GM12878 (cell line): ENCODE measurements around the gene SLC2A5. TPM values are rescaled to one million over a fixed set of nuclear protein-coding genes. Genes with fewer than 3 reads are reported as not detected.

Experiments
- ATAC-seq: fragments of 200-7000 bp; cut with Tn5 transposase; 3 replicates; pipeline ENCODE4 v1.9.1; 2020; ENCODE audit warnings: mild to moderate bottlenecking, moderate library complexity
- BruUV-seq: library from RNA; stranded (reverse); fragments of 400-500 nt; replicated peaks from 2 replicates; lab custom pipeline; 2021; lab: Mats Ljungman, UMichigan
- CTCF ChIA-PET: fragments of 300-600 bp; sonication (Branson Sonifier 250); formaldehyde crosslinking; extraction: SDS; loops from one replicate; lab custom pipeline; 2021; ENCODE audit warnings: inconsistent platforms; lab: Yijun Ruan, JAX
- POLR2A ChIA-PET: fragments of 350-600 bp; formaldehyde crosslinking; extraction: SDS; loops from one replicate; lab custom pipeline; 2021; ENCODE audit warnings: inconsistent platforms; lab: Charles Lee
- RAD21 ChIA-PET: fragments of 300-600 bp; sonication (Branson Sonifier 250); formaldehyde crosslinking; loops from one replicate; lab custom pipeline; 2023; ENCODE audit warnings: antibody characterized with exemption; ENCODE audit not compliant: unreplicated experiment; lab: Charles Lee
- SMC1A ChIA-PET: fragments of 300-600 bp; sonication (Branson Sonifier 250); formaldehyde crosslinking; loops from one replicate; lab custom pipeline; 2023; ENCODE audit not compliant: unreplicated experiment, uncharacterized antibody; lab: Charles Lee
- DNase-seq: peaks from one replicate; pipeline ENCODE4 v3.0.0-alpha.2; 2011; ENCODE audit warnings: low read depth, low spot score
- FAIRE-seq: peaks from 3 replicates; lab custom pipeline; 2011; peaks lifted over from hg19 to GRCh38; lab: Jason Lieb, UNC
- H2AFZ ChIP-seq: 2 replicates; pipeline ENCODE4 v1.6.0; 2011; ENCODE audit warnings: low read depth, low read length, control low read depth; ENCODE audit not compliant: control insufficient read depth
- H3K27ac ChIP-seq: 2 replicates; pipeline ENCODE4 v1.5.1; 2011; ENCODE audit warnings: control low read depth; ENCODE audit not compliant: control insufficient read depth, insufficient read depth
- H3K27me3 ChIP-seq, 2 experiments: replicated peaks in 1 of 2; 2 replicates each; pipeline versions ENCODE4 v1.6.0 to v1.6.1; 2011; ENCODE audit warnings: low read length in 1 of 2; ENCODE audit not compliant: control insufficient read depth in 2 of 2, insufficient read depth in 2 of 2
- H3K36me3 ChIP-seq, 2 experiments: 2 replicates each; pipeline ENCODE4 v1.5.1; 2011; ENCODE audit warnings: low read length in 1 of 2; ENCODE audit not compliant: control insufficient read depth in 2 of 2, insufficient read depth in 2 of 2
- H3K4me1 ChIP-seq: 2 replicates; pipeline ENCODE4 v1.6.1; 2011; ENCODE audit warnings: mild to moderate bottlenecking, low read length, moderate library complexity, mixed read lengths; ENCODE audit not compliant: control insufficient read depth, insufficient read depth
- H3K4me2 ChIP-seq: 2 replicates; pipeline ENCODE4 v1.6.0; 2011; ENCODE audit warnings: control low read depth; ENCODE audit not compliant: control insufficient read depth, insufficient read depth
- H3K4me3 ChIP-seq: fragments of 200-600 bp; sonication (generic); 2 replicates; pipeline ENCODE4 v1.5.1; 2016
- H3K79me2 ChIP-seq: 2 replicates; pipeline ENCODE4 v1.6.0; 2011; ENCODE audit warnings: low read length; ENCODE audit not compliant: control insufficient read depth, insufficient read depth
- H3K9ac ChIP-seq: 2 replicates; pipeline ENCODE4 v1.8.0; 2011; ENCODE audit warnings: low read length, control low read depth, mixed read lengths; ENCODE audit not compliant: control insufficient read depth, insufficient read depth
- H3K9me3 ChIP-seq: replicated peaks from 3 replicates; pipeline ENCODE4 v1.5.1; 2011; ENCODE audit warnings: mild to moderate bottlenecking, low read length; ENCODE audit not compliant: control insufficient read depth, insufficient read depth
- H4K20me1 ChIP-seq: 2 replicates; pipeline ENCODE4 v1.6.0; 2011; ENCODE audit not compliant: control insufficient read depth, insufficient read depth
- CREM ChIP-seq: IDR thresholded peaks from 2 replicates; pipeline ENCODE4 v1.6.1; 2014; ENCODE audit warnings: antibody characterized with exemption, low read depth
- ETV6 ChIP-seq, 2 experiments: fragments of 450-650 bp in 1 of 2; IDR thresholded peaks in 1 of 2; conservative IDR thresholded peaks in 1 of 2; 2 replicates each; pipeline ENCODE4 v1.6.1; 2014; ENCODE audit warnings: antibody characterized with exemption in 1 of 2, borderline replicate concordance in 1 of 2, low read depth in 1 of 2, mild to moderate bottlenecking in 1 of 2, moderate library complexity in 1 of 2
- RFX5 ChIP-seq: IDR thresholded peaks from 2 replicates; pipeline ENCODE4 v1.6.1; 2011; ENCODE audit warnings: low read depth, low read length, improper control_type of control experiment
- SMAD5 ChIP-seq: IDR thresholded peaks from 2 replicates; pipeline ENCODE4 v1.6.1; 2016; ENCODE audit warnings: antibody characterized with exemption, low read depth
- TARDBP ChIP-seq: IDR thresholded peaks from 2 replicates; pipeline ENCODE4 v1.6.1; 2016; ENCODE audit warnings: borderline replicate concordance
- WGBS: methylation state at CpG from one replicate; pipeline ENCODE4 v1.1.6; 2016; ENCODE audit warnings: low lambda C conversion rate; ENCODE audit not compliant: insufficient replicate concordance, insufficient coverage; ENCODE audit errors: missing lambda C conversion rate; 5-methylcytosine and 5-hydroxymethylcytosine counted together
- in situ Hi-C: fragments of 300-500 bp; cut with MboI; formaldehyde crosslinking; loops from 9 replicates; pipeline ENCODE4 v1.14.3; 2018; ENCODE audit warnings: mixed read lengths
- intact Hi-C: fragments of 100-400 bp; cut with micrococcal nuclease; formaldehyde crosslinking; loops from one replicate; pipeline ENCODE4 v1.14.2; 2022; ENCODE audit not compliant: unreplicated experiment
- polyA plus RNA-seq, 11 experiments: library from polyadenylated mRNA; depleted of rRNA in 4 of 11; unstranded in 6 of 11; stranded (reverse) in 5 of 11; fragments of >200 nt; fragmentation: Nextera tagmentation in 4 of 11; fragmentation: Illumina TruSeq in 1 of 11; extraction: Ambion mirVana in 4 of 11; extraction: Trizol in 1 of 11; gene quantifications; 1 replicate in 1 of 11; 2 replicates in 10 of 11; pipeline versions ENCODE4 v1.2.1 to v1.2.3, GENCODE V29; 2011 to 2016; ENCODE audit warnings: inconsistent platforms in 2 of 11, missing spikeins in 2 of 11, low read depth in 1 of 11
- total RNA-seq, 4 experiments: library from RNA; depleted of rRNA in 3 of 4; stranded (reverse); fragments of >200 nt in 3 of 4; fragmentation: Illumina TruSeq in 1 of 4; extraction: Trizol in 1 of 4; gene quantifications; 2 replicates each; pipeline versions ENCODE4 v1.2.1 to v1.2.3, GENCODE V29; 2013 to 2021
- TF ChIP-seq, protein P1 (sequence below): fragments of 450-650 bp; IDR thresholded peaks from 2 replicates; pipeline ENCODE4 v1.6.1; 2018; ENCODE audit warnings: borderline replicate concordance, mild to moderate bottlenecking; ENCODE audit not compliant: partially characterized antibody
- TF ChIP-seq, protein P2 (sequence below): fragments of 450-650 bp; conservative IDR thresholded peaks from 2 replicates; pipeline ENCODE4 v1.6.1; 2017; ENCODE audit warnings: mild to moderate bottlenecking, moderate library complexity
- TF ChIP-seq, protein P3 (sequence below): fragments of 450-650 bp; IDR thresholded peaks from 2 replicates; pipeline ENCODE4 v1.6.1; 2017; ENCODE audit warnings: low read depth, mild to moderate bottlenecking, moderate library complexity

Gene SLC2A5
- total and polyA plus RNA-seq, 10 of the 15 experiments (the other 5 are each of a cell fraction or from before 2014, with no cell fraction given): 4.5 to 76.6 (median 23.9) TPM

DNA sequence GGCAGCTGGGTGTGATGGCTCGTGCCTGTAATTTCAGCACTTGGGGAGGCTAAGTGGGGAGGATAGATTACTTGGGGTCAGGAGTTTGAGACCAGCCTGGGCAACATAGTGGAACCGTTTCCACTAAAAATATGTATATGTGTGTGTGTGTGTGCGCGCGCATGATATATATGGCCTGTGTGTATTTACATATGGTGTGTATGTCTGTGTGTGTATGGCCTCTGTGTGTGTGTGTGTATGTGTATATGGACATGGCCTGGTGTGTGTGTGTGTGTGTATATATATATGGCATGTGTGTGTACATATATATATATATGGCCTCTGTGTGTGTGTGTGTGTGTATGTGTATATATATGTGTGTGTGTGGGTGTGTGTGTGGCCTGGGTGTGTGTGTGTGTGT is 27.2 kb downstream of the SLC2A5 start:
- no peaks in the 10 kb centered on the region for H3K9me3 ChIP-seq
- TF ChIP-seq, protein P1, sequence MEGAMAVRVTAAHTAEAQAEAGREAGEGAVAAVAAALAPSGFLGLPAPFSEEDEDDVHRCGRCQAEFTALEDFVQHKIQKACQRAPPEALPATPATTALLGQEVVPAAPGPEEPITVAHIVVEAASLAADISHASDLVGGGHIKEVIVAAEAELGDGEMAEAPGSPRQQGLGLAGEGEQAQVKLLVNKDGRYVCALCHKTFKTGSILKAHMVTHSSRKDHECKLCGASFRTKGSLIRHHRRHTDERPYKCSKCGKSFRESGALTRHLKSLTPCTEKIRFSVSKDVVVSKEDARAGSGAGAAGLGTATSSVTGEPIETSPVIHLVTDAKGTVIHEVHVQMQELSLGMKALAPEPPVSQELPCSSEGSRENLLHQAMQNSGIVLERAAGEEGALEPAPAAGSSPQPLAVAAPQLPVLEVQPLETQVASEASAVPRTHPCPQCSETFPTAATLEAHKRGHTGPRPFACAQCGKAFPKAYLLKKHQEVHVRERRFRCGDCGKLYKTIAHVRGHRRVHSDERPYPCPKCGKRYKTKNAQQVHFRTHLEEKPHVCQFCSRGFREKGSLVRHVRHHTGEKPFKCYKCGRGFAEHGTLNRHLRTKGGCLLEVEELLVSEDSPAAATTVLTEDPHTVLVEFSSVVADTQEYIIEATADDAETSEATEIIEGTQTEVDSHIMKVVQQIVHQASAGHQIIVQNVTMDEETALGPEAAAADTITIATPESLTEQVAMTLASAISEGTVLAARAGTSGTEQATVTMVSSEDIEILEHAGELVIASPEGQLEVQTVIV: no peak
- no peak overlapping the region for H3K9ac ChIP-seq
- H2AFZ ChIP-seq: no peak overlapping the region
- intact Hi-C loops: no loop called here
- H3K27ac ChIP-seq: no peak overlapping the region
- H3K4me2 ChIP-seq: no peak overlapping the region
- RAD21 ChIA-PET: no interaction called here
- no peak for ATAC-seq
- H3K4me1 ChIP-seq: peaks cover 11% of the 10 kb centered on the region
- no peak for FAIRE-seq
- no peaks in the 10 kb centered on the region for H4K20me1 ChIP-seq
- no peak for DNase-seq
- SMC1A ChIA-PET: interaction anchor here (0.9 to 1.3 kb wide), 2 partner anchors 20 to 59 kb away, joined by 3 read pairs; no protein-coding TSS in a partner anchor
- H3K27me3 ChIP-seq: no peaks in the 10 kb centered on the region
- POLR2A ChIA-PET: no interaction called here
- H3K4me3 ChIP-seq: no peak overlapping the region
- no TSS peak for BruUV-seq
- in situ Hi-C loops: no loop called here
- CTCF ChIA-PET: interaction anchor here (1.2 kb wide), 1 partner anchor 19 kb away, joined by 4 read pairs; no protein-coding TSS in a partner anchor
- no peaks in the 10 kb centered on the region for H3K79me2 ChIP-seq
- peaks cover 28 to 29% of the 10 kb centered on the region in 2 experiments; a peak in 3 of 4 replicates for H3K36me3 ChIP-seq
- 76% methylated on average over 5 of the region's 5 CpGs for WGBS

DNA sequence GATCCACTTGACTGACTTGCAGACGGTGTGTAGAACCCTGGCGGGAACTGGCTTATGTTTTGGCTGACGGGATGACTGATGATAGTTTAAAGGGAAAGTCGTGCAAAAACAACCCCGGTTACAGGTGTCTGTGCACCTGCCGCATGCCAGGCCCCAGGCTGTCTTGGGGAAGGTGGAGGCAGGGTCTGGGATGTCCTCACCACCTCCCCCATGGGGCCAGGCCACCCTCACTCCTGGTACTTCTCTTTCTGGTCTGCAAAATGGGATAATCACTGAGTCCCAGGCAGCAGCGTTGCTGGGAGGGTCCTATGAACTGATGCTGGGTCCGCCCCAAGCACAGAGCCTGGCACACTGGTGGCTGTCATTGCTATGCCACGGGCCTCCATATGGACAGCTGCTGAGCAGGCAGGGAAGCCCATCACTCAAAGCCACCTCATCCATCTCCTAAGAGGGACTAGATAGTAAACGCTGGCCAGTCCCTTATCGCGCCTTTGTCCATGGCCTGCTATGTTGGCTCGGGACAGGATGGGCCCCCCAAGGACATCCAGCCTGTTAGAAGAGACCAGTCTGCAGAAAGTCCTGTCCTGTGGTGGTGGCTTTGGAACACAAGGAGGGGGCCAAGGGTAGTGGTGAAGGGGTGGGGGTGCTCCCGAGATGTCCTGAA is 28.2 kb downstream of the SLC2A5 start:
- FAIRE-seq: no peak
- BruUV-seq: no TSS peak
- peaks cover under 1% of the 10 kb centered on the region; the same call in 1 of the 3 replicates for H3K9me3 ChIP-seq
- no peak for ATAC-seq
- WGBS: 95% methylated on average over 14 of the region's 14 CpGs
- in situ Hi-C loops (no loop called here), intact Hi-C loops (no loop called here)
- H3K4me3 ChIP-seq: no peak overlapping the region
- no peak overlapping the region for H3K9ac ChIP-seq
- no peak for DNase-seq
- no peak overlapping the region for H2AFZ ChIP-seq
- H4K20me1 ChIP-seq: no peaks in the 10 kb centered on the region
- H3K79me2 ChIP-seq: no peaks in the 10 kb centered on the region
- ChIA-PET CTCF (interaction anchor here (1.2 to 1.3 kb wide), 3 partner anchors 20 to 61 kb away, joined by 3 to 5 read pairs (median 4); no protein-coding TSS in a partner anchor), SMC1A (interaction anchor here (0.9 to 1.3 kb wide), 2 partner anchors 10 to 21 kb away, joined by 3 read pairs; no protein-coding TSS in a partner anchor), POLR2A (interaction anchor here (0.6 kb wide), 1 partner anchor 71 kb away, joined by 5 read pairs; no protein-coding TSS in a partner anchor), RAD21 (interaction anchor here (0.6 to 1.0 kb wide), 2 partner anchors 61 to 102 kb away, joined by 3 read pairs; no protein-coding TSS in a partner anchor)
- H3K36me3 ChIP-seq: peaks cover 20 to 30% of the 10 kb centered on the region in 2 experiments; a peak in 3 of 4 replicates
- H3K27ac ChIP-seq: no peak overlapping the region
- peaks cover 20% of the 10 kb centered on the region for H3K4me1 ChIP-seq
- H3K27me3 ChIP-seq: no peaks in the 10 kb centered on the region
- H3K4me2 ChIP-seq: no peak overlapping the region
- TF ChIP-seq, protein P2, sequence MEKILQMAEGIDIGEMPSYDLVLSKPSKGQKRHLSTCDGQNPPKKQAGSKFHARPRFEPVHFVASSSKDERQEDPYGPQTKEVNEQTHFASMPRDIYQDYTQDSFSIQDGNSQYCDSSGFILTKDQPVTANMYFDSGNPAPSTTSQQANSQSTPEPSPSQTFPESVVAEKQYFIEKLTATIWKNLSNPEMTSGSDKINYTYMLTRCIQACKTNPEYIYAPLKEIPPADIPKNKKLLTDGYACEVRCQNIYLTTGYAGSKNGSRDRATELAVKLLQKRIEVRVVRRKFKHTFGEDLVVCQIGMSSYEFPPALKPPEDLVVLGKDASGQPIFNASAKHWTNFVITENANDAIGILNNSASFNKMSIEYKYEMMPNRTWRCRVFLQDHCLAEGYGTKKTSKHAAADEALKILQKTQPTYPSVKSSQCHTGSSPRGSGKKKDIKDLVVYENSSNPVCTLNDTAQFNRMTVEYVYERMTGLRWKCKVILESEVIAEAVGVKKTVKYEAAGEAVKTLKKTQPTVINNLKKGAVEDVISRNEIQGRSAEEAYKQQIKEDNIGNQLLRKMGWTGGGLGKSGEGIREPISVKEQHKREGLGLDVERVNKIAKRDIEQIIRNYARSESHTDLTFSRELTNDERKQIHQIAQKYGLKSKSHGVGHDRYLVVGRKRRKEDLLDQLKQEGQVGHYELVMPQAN: no peak
- TF ChIP-seq, protein P3, sequence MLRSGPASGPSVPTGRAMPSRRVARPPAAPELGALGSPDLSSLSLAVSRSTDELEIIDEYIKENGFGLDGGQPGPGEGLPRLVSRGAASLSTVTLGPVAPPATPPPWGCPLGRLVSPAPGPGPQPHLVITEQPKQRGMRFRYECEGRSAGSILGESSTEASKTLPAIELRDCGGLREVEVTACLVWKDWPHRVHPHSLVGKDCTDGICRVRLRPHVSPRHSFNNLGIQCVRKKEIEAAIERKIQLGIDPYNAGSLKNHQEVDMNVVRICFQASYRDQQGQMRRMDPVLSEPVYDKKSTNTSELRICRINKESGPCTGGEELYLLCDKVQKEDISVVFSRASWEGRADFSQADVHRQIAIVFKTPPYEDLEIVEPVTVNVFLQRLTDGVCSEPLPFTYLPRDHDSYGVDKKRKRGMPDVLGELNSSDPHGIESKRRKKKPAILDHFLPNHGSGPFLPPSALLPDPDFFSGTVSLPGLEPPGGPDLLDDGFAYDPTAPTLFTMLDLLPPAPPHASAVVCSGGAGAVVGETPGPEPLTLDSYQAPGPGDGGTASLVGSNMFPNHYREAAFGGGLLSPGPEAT: no peak
- no peak for TF ChIP-seq ETV6 (conservative IDR thresholded peaks at IDR 0.05 in 1 of 2, IDR thresholded peaks at IDR 0.05 in 1 of 2; ENCODE audit: borderline replicate concordance in 1 of 2, low read depth in 1 of 2)
- TF ChIP-seq SMAD5: no peak
- TF ChIP-seq TARDBP: no peak
- no peak for TF ChIP-seq RFX5
- no peak for TF ChIP-seq CREM
